Parathyroid adenoma (tissue), 2 donors: ENCODE results near the gene TRMT61A.
"Not testable (repeated sequence)": the region's sequence is repeated elsewhere in the genome, so short reads cannot be mapped to it uniquely, and the experiment has no call there.

Experiments
- H2AFZ ChIP-seq: fragments of 300-600 bp; sonication (generic); one replicate; pipeline ENCODE4 v1.7.0; 2017; ENCODE audit warnings: antibody characterized with exemption, mild to moderate bottlenecking
- H3K27ac ChIP-seq: fragments of 300-600 bp; sonication (generic); one replicate; pipeline ENCODE4 v1.7.0; 2017
- H3K27me3 ChIP-seq: fragments of 300-600 bp; sonication (generic); one replicate; pipeline ENCODE4 v1.7.0; 2017; ENCODE audit warnings: low read length; ENCODE audit not compliant: control insufficient read depth, insufficient read depth
- H3K36me3 ChIP-seq: fragments of 300-600 bp; sonication (generic); one replicate; pipeline ENCODE4 v1.7.0; 2017; ENCODE audit warnings: low read length; ENCODE audit not compliant: control insufficient read depth, insufficient read depth
- H3K4me1 ChIP-seq: fragments of 300-600 bp; sonication (generic); one replicate; pipeline ENCODE4 v1.7.0; 2017; ENCODE audit warnings: control low read depth
- H3K4me2 ChIP-seq: fragments of 300-600 bp; sonication (generic); one replicate; pipeline ENCODE4 v1.7.0; 2017; ENCODE audit warnings: low read length
- H3K4me3 ChIP-seq: fragments of 300-600 bp; sonication (generic); one replicate; pipeline ENCODE4 v1.7.0; 2017; ENCODE audit warnings: low read depth, low read length
- H3K79me2 ChIP-seq: fragments of 300-600 bp; sonication (generic); one replicate; pipeline ENCODE4 v1.7.0; 2017; ENCODE audit warnings: control low read depth
- H3K9ac ChIP-seq: fragments of 300-600 bp; sonication (generic); one replicate; pipeline ENCODE4 v1.7.0; 2017; ENCODE audit warnings: mild to moderate bottlenecking
- H3K9me3 ChIP-seq: fragments of 300-600 bp; sonication (generic); one replicate; pipeline ENCODE4 v1.7.0; 2017; ENCODE audit warnings: low read length; ENCODE audit not compliant: control insufficient read depth
- CTCF ChIP-seq: fragments of 300-600 bp; sonication (generic); IDR thresholded peaks from one replicate; pipeline ENCODE4 v1.7.0; 2017; ENCODE audit warnings: antibody characterized with exemption, mild to moderate bottlenecking
- donor health status: primary hyperparathyroidism.

The TRMT61A gene

DNA sequence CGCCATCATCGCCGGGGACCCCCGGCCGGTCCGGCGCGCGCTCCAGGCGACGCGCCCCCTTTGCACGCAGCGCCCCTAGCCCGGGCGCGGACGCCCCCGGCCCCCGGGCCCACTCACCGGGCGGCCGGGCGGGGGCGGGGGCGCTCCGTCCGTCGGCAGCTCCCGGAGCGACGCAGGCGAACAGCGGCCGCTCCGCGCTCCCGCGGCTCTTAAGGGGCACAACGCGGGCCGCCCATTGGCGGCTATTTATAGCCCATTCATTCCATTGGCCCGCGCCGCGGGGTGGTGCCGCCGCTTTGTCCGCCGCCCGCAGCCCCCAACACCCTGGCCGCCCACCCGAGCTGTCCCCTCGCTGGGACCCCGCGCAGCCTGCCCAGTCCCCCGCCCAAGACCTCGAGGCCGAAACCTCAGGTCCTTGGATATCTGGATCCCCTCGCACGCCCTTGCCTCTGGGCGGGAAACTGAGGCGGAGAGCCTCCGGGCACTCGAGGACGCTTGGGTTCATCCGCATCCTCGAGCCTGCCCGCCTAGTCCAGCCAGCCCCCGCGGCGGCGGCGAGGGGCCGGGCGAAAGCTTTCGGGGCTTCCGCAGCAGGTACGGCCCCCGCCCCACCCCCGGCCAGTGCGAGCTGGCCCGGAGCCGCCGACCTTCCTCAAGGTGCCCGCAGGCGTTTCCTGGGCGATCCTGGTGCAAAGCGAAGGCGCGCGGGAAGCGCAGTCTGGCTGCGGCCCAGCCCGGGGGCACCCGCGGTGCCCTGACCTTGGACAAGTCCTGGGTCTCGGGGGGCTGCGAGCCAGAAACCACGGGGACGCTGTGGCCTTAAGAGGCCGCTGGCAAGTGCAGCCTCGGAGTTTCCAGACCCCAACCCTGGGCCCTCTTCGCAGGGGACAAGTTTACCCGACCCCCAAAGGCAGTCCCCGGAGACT, 6.1 kb upstream of the TRMT61A start, which contains the start of gene CKB:
CKB (minus strand) TSS at position 182 of the 926 bp plus-strand sequence. CDS start 337 bp downstream, outside the sequence.
- Histone ChIP-seq H3K36me3 (no peaks in the 10 kb centered on the region), H3K27ac (peak within 1 kb of the TSS; percentile 95), H3K4me3 (peak within 1 kb of the TSS; percentile 74), H3K9me3 (no peaks in the 10 kb centered on the region), H3K27me3 (no peaks in the 10 kb centered on the region), H3K9ac (no peak within 1 kb of the TSS), H3K4me2 (peak within 1 kb of the TSS; percentile 84), H3K4me1 (peaks cover 25% of the 10 kb centered on the region), H2AFZ (peak within 1 kb of the TSS; percentile 81), H3K79me2 (no peaks in the 10 kb centered on the region)
- no peak for TF ChIP-seq CTCF

DNA sequence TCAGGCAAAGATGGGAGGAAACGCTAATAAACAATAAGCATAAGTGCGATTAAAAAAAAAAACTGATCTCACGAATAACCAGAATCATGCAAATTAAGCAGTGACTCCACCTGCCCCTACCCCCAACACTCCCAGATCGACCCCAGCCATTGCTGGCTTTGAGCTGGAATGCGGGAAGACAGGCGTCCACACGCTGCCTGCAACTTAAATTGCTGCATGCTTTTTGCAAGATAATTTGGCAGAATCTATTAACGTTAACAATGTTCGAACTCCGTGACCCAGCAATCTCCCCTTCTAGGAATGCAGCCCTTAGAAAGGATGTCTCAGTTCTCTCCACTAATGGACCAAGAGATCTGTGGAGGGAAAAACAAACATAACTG, 5.4 kb upstream of the TRMT61A start:
- no peaks in the 10 kb centered on the region for H3K27me3 ChIP-seq
- H3K9me3 ChIP-seq, result no peaks in the 10 kb centered on the region
- no peak overlapping the region for H3K4me2 ChIP-seq
- H3K4me1 ChIP-seq, result peaks cover 22% of the 10 kb centered on the region
- no peak for TF ChIP-seq CTCF
- no peak overlapping the region for H3K9ac ChIP-seq
- no peak overlapping the region for H2AFZ ChIP-seq
- no peak overlapping the region for H3K27ac ChIP-seq
- H3K79me2 ChIP-seq, result peaks cover 6% of the 10 kb centered on the region
- no peaks in the 10 kb centered on the region for H3K36me3 ChIP-seq
- H3K4me3 ChIP-seq, result no peak overlapping the region

GRCh38 chr14:103524002-103524935, 4.7 kb upstream of the TRMT61A start:
- H3K9ac ChIP-seq, result no peak overlapping the region

DNA sequence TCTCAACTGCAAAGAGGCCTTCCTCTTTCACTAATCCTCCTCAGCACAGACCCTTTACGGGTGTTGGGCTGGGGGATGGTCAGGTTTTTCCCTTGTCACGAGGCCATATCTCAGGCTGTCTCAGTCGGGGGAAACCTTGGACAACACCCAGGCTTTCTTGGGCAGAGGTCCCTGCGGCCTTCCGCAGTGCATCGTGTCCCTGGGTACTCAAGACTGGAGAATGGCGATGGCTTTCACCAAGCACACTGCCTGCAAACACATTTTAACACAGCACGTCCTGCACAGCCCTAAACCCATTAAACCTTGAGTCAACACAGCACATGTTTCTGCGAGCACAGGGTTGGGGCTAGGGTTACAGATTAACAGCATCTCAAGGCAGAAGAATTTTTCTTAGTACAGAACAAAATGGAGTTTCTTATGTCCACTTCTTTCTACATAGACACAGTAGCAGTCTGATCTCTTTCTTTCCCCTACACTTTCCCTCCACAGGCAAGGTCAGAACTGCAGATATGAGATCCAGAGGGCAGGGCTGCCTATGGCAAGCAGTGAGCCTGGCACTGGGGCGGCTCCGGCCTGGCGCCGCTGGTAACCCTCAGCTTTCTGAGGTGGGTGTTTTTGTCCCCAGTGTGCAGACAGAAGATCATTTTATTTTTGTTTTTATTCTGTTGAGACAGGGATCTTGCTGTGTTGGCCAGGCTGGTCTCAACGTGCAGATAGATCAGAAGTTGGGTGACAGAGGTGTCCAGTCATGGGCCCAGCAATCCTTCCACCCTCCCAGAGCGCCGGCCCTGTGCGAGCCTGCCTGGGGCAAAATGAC, 3.4 kb upstream of the TRMT61A start:
- not testable (repeated sequence) for H3K79me2 ChIP-seq, H3K27ac ChIP-seq, H3K9ac ChIP-seq, H3K27me3 ChIP-seq, H3K36me3 ChIP-seq, H3K4me2 ChIP-seq, H2AFZ ChIP-seq, H3K9me3 ChIP-seq, H3K4me3 ChIP-seq, H3K4me1 ChIP-seq

More at GRCh38 chr14:103524002-103524935, 4.7 kb upstream of the TRMT61A start:
- Histone ChIP-seq H3K36me3 (no peaks in the 10 kb centered on the region), H3K79me2 (peaks cover 7% of the 10 kb centered on the region), H3K4me1 (peaks cover 15% of the 10 kb centered on the region), H3K4me2 (no peak overlapping the region), H3K9me3 (no peaks in the 10 kb centered on the region), H3K27ac (no peak overlapping the region), H2AFZ (no peak overlapping the region), H3K27me3 (no peaks in the 10 kb centered on the region), H3K4me3 (no peak overlapping the region)
- no peak for TF ChIP-seq CTCF
